ENCODE measurements around the gene FUT7.

- TF ChIP-seq CTCF (conservative IDR thresholded peaks at IDR 0.05 in 1 of 2, IDR thresholded peaks at IDR 0.05 in 1 of 2; ENCODE audit: low read depth in 1 of 2, low read length in 2 of 2) (no peak), EZH2 (IDR thresholded peaks at IDR 0.05; ENCODE audit: low read length, missing control alignments) (no peak)
Observed at GRCh38 chr9:137051145-137051724, 19.3 kb upstream of the FUT7 start.
